Transverse colon (tissue), 3 donors: Measurements from ENCODE around the gene TSPAN13.

Experiments
- EP300 ChIP-seq: sonication (generic); formaldehyde crosslinking; IDR thresholded peaks from one replicate; pipeline ENCODE4 v1.6.1; 2017; ENCODE audit warnings: antibody characterized with exemption, low read depth
- POLR2A ChIP-seq: fragments of 450-650 bp; IDR thresholded peaks from one replicate; pipeline ENCODE4 v1.6.1; 2016; ENCODE audit warnings: antibody characterized with exemption, mild to moderate bottlenecking, moderate library complexity
- TF ChIP-seq, protein P1 (sequence below), 5 experiments: fragments of 200-600 bp in 3 of 5; fragments of 450-650 bp in 2 of 5; sonication (generic) in 3 of 5; IDR thresholded peaks; 1 replicate in 2 of 5; 2 replicates in 3 of 5; pipeline ENCODE4 v1.5.1; 2016 to 2017; ENCODE audit warnings: antibody characterized with exemption in 5 of 5, inconsistent platforms in 3 of 5, mild to moderate bottlenecking in 2 of 5, moderate library complexity in 1 of 5

- no peak for TF ChIP-seq EP300
- TF ChIP-seq, protein P1, sequence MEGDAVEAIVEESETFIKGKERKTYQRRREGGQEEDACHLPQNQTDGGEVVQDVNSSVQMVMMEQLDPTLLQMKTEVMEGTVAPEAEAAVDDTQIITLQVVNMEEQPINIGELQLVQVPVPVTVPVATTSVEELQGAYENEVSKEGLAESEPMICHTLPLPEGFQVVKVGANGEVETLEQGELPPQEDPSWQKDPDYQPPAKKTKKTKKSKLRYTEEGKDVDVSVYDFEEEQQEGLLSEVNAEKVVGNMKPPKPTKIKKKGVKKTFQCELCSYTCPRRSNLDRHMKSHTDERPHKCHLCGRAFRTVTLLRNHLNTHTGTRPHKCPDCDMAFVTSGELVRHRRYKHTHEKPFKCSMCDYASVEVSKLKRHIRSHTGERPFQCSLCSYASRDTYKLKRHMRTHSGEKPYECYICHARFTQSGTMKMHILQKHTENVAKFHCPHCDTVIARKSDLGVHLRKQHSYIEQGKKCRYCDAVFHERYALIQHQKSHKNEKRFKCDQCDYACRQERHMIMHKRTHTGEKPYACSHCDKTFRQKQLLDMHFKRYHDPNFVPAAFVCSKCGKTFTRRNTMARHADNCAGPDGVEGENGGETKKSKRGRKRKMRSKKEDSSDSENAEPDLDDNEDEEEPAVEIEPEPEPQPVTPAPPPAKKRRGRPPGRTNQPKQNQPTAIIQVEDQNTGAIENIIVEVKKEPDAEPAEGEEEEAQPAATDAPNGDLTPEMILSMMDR (IDR thresholded peaks at IDR 0.05), result no peak
- TF ChIP-seq POLR2A, result no peak
Observed at GRCh38 chr7:16776053-16776452, 22.5 kb downstream of the TSPAN13 start.
